Mesothelial cell of epicardium (in vitro differentiated cells): Measurements from ENCODE around the gene CBX4. TPM values are rescaled to one million over a fixed set of nuclear protein-coding genes. Genes with fewer than 3 reads are reported as not detected.

Experiments
- DNase-seq, 2 experiments: peaks; one replicate each; pipeline ENCODE4 v3.0.0; 2021; ENCODE audit warnings: low spot score in 2 of 2; ENCODE audit not compliant: unreplicated experiment in 2 of 2
- H3K27ac Mint-ChIP-seq: 2 replicates; pipeline ENCODE4 v1.8.0; 2021; ENCODE audit warnings: mixed read lengths
- H3K27me3 Mint-ChIP-seq: 2 replicates; pipeline ENCODE4 v1.8.0; 2021; ENCODE audit warnings: low read depth, mixed read lengths
- H3K36me3 Mint-ChIP-seq: 2 replicates; pipeline ENCODE4 v1.8.0; 2021; ENCODE audit warnings: mixed read lengths
- H3K4me1 Mint-ChIP-seq: 2 replicates; pipeline ENCODE4 v1.8.0; 2021; ENCODE audit warnings: mixed read lengths
- H3K4me3 Mint-ChIP-seq: 2 replicates; pipeline ENCODE4 v1.8.0; 2021; ENCODE audit warnings: mild to moderate bottlenecking, moderate library complexity, mixed read lengths
- H3K9me3 Mint-ChIP-seq: 2 replicates; pipeline ENCODE4 v1.8.0; 2021; ENCODE audit warnings: mixed read lengths
- CTCF ChIP-seq: fragments of 200-600 bp; sonication (generic); IDR thresholded peaks from one replicate; pipeline ENCODE4 v1.5.0; 2021; ENCODE audit warnings: antibody characterized with exemption; ENCODE audit not compliant: unreplicated experiment
- total RNA-seq: library from RNA; stranded (reverse); gene quantifications from 3 replicates; pipeline ENCODE4 v1.2.1, GENCODE V29; 2021

CBX4 gene
- total RNA-seq, 1 donor from 2014 or later = 32.1 TPM

DNA sequence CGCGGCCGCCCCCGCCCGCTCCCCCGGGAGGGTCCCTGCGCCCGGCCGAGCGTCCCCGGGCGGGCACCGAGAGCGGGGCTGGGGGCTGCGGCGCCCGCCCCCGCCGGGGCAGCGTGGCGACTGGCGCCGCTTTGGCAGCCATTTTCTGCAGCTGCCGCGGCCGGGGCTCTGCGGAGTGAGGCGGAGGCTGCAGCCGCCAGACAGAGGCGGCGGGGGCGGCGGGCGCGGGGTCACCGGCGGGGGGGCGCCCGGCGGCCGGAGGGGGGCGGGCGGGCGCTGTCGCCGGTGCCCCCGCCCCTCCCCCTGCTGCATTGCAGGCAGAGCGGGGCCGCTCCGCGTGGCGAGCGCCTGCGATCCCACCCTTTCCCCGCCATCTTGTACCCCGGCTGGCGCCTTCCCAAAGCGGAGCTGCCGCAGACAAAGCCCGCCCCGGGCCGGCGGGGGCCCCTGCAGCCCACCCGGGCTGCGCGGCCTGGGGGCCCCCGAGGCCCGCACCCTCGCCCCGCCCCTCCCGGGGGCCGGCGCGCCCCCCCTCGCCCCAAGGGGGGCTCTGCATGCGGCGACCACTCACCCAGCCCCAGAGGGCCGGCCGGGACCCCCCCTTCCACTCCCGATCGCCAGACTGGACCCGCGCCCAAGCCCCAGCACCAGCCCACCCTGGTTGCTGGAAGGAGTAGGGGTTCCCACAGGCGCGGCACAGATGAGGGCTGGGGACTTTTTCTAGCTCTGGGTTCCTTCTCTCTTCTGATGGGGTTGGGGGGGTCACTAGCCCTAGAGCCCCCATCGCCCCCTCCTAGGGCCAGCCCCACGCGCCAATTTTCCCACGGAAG is 25.7 kb downstream of the CBX4 start:
- Mint-ChIP-seq H3K27me3 (peaks cover 72% of the 10 kb centered on the region), H3K27ac (peak overlapping the region; percentile 39), H3K9me3 (no peaks in the 10 kb centered on the region), H3K4me1 (peaks cover 31% of the 10 kb centered on the region), H3K36me3 (no peaks in the 10 kb centered on the region), H3K4me3 (peak overlapping the region; percentile 41)
- DNase-seq = peak; percentile 37 to 53
- no peak for TF ChIP-seq CTCF

DNA sequence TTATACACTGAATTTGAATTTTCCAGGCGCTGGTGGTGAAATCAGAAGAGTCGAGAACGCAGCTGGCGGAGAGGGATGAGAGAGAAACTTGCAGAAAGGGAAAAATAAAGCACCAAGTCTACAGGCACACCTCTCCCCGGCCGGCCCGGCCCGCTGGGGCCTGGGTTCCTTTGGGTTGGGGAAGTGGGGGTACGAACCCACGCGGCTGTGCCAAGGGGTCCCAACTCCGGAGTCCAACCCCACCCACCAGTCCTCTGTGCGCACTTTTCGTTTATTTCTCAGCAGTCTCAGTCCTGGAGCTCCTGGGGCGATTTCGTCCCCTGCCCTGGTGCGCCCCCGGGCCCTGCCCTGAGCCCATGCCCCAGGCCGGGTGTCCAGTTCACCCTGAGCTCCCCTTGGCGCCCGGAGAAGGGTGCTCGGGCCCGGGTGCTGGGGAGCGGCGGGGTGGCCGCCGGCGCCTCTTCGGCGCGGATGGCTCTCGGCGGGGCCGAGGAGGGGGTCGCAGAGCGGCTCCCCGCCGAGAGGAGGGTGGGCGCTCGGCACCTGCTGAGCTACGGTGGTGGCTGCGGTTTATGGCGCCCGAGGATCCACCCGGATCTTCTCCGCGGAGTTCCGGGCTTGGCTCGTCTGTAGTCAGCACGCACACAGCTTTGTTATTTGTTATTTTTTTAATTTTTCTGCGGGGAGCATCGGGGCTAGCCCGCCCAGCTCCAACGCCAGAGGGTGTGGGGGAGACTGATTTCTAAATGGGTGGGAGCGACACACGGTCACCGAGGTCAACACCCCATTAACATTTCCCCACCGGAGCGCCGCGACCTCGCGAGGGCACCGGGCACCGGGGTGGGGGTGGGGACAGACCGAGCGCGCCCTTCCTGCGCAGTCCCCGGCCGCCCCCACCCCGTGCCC is 26.6 kb downstream of the CBX4 start:
- Mint-ChIP-seq H3K4me3 (peak overlapping the region; percentile 67), H3K27ac (peak overlapping the region; percentile 87), H3K4me1 (peaks cover 31% of the 10 kb centered on the region), H3K27me3 (peaks cover 72% of the 10 kb centered on the region), H3K36me3 (no peaks in the 10 kb centered on the region), H3K9me3 (no peaks in the 10 kb centered on the region)
- peak in 1 of 2 experiments; percentile 57 for DNase-seq
- TF ChIP-seq CTCF = no peak

DNA sequence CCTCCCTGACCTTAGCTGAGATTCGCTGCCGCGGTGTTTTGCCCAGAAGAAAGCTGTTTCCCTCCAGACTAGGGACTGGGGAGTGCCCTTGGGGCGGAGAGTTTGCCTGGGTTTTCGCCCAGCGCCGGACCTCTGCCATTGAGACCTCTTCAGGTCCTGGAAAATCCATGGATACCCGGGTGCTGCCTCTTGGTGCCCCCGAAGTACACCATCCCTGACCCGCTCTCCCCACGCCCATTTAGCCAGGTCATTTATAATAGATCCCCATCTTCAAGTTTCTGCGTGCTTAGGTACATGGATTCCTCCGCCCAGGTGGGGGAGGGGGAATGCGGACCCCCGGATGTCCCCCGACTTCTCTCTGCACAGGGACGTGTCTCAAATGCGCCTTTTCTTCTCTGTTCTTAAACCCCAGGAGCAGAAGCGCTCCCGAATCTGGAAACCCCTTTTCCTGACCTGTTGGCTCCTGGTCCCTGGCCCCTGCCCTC is 27.3 kb downstream of the CBX4 start:
- DNase-seq = peak in 1 of 2 experiments; percentile 42
- Mint-ChIP-seq H3K27me3 (peaks cover 72% of the 10 kb centered on the region), H3K9me3 (no peaks in the 10 kb centered on the region), H3K27ac (peak overlapping the region; percentile 56), H3K36me3 (no peaks in the 10 kb centered on the region), H3K4me1 (peaks cover 31% of the 10 kb centered on the region), H3K4me3 (peak overlapping the region; percentile 56)
- TF ChIP-seq CTCF = no peak

GRCh38 chr17:79811011-79811867 is 28.0 kb downstream of the CBX4 start:
- peak overlapping the region; percentile 56 for H3K4me3 Mint-ChIP-seq
- no peak overlapping the region for H3K27ac Mint-ChIP-seq
- peak in 1 of 2 experiments; percentile 55 for DNase-seq
- H3K4me1 Mint-ChIP-seq = peaks cover 30% of the 10 kb centered on the region
- H3K9me3 Mint-ChIP-seq = no peaks in the 10 kb centered on the region
- no peaks in the 10 kb centered on the region for H3K36me3 Mint-ChIP-seq
- peaks cover 72% of the 10 kb centered on the region for H3K27me3 Mint-ChIP-seq
- peak; percentile 63 for TF ChIP-seq CTCF
